AG04449 (cell line): ENCODE results near the gene TARDBP.

Source experiments
- CTCF ChIA-PET: fragments of 350-600 bp; formaldehyde crosslinking; extraction: SDS; loops from one replicate; lab custom pipeline; 2021; ENCODE audit warnings: antibody characterized with exemption; lab: Yijun Ruan, JAX
- POLR2A ChIA-PET: fragments of 400-600, 350-600 bp; formaldehyde crosslinking; extraction: SDS; loops from one replicate; lab custom pipeline; 2020; ENCODE audit warnings: antibody characterized with exemption, inconsistent platforms; lab: Yijun Ruan, JAX
- DNase-seq: peaks from one replicate; pipeline ENCODE4 v3.0.0-alpha.2; 2010; ENCODE audit warnings: low read depth, low spot score
- H3K4me3 ChIP-seq: 2 replicates; pipeline ENCODE4 v1.5.1; 2011; ENCODE audit warnings: low read depth, mild to moderate bottlenecking, control low read depth, low read length
- CTCF ChIP-seq: IDR thresholded peaks from one replicate; pipeline ENCODE4 v1.5.1; 2011; ENCODE audit warnings: mild to moderate bottlenecking, moderate library complexity, low read length, control low read depth, inconsistent platforms; ENCODE audit not compliant: insufficient read depth; ENCODE audit errors: missing control alignments

Gene TARDBP

GRCh38 chr1:11064942-11065341 lies 52.5 kb downstream of the TARDBP start:
- no peak for DNase-seq
- no peak for TF ChIP-seq CTCF
- ChIA-PET POLR2A (no interaction called here), CTCF (interaction anchor here (2.7 kb wide), 1 partner anchor 27 kb away, joined by 17 read pairs; no protein-coding TSS in a partner anchor)
- no peak overlapping the region for H3K4me3 ChIP-seq

- ChIA-PET POLR2A (no interaction called here), CTCF (interaction anchor here (2.7 kb wide), 1 partner anchor 28 kb away, joined by 17 read pairs; no protein-coding TSS in a partner anchor)
- H3K4me3 ChIP-seq: no peak overlapping the region
- no peak for TF ChIP-seq CTCF
- DNase-seq: no peak
Measured at GRCh38 chr1:11065796-11066195, 53.3 kb downstream of the TARDBP start.

- ChIA-PET POLR2A (no interaction called here), CTCF (interaction anchor here (1.5 kb wide), 1 partner anchor 10 kb away, joined by 5 read pairs; no protein-coding TSS in a partner anchor)
- TF ChIP-seq CTCF: no peak
- no peak for DNase-seq
- no peak overlapping the region for H3K4me3 ChIP-seq
Measured at GRCh38 chr1:11067716-11068599, 55.5 kb downstream of the TARDBP start.

GRCh38 chr1:11068600-11069473 lies 56.4 kb downstream of the TARDBP start:
- no peak overlapping the region for H3K4me3 ChIP-seq
- DNase-seq: no peak
- CTCF ChIA-PET: interaction anchor here (0.9 to 2.8 kb wide), 4 partner anchors 8 to 574 kb away, joined by 3 to 12 read pairs (median 4); no protein-coding TSS in a partner anchor
- no peak for TF ChIP-seq CTCF
- POLR2A ChIA-PET: interaction anchor here (1.9 kb wide), 1 partner anchor 9 kb away, joined by 5 read pairs; the partner anchor contains the start of gene SRM

GRCh38 chr1:11070876-11071275 lies 58.4 kb downstream of the TARDBP start:
- ChIA-PET CTCF (interaction anchor here (1.1 to 2.8 kb wide), 3 partner anchors 10 to 33 kb away, joined by 3 to 12 read pairs (median 4); no protein-coding TSS in a partner anchor), POLR2A (interaction anchor here (1.9 kb wide), 1 partner anchor 11 kb away, joined by 5 read pairs; the partner anchor contains the start of gene SRM)
- DNase-seq: no peak
- no peak for TF ChIP-seq CTCF
- no peak overlapping the region for H3K4me3 ChIP-seq
